ENCODE results near the gene NRCAM.

Gene NRCAM

GRCh38 chr7:108449521-108449920 is 6.7 kb downstream of the NRCAM start:
- POLR2A ChIA-PET = no interaction called here
- TF ChIP-seq ARNT (IDR thresholded peaks at IDR 0.05) (no peak), PKNOX1 (IDR thresholded peaks at IDR 0.05) (peak; percentile 66), SUZ12 (IDR thresholded peaks at IDR 0.05) (no peak), FOXM1 (IDR thresholded peaks at IDR 0.05; ENCODE audit: borderline replicate concordance) (no peak), CTBP1 (IDR thresholded peaks at IDR 0.05; ENCODE audit: borderline replicate concordance) (no peak)
- CTCF ChIA-PET = interaction anchor here (1.2 kb wide), 1 partner anchor 10 kb away, joined by 3 read pairs; no protein-coding TSS in a partner anchor
- no peak for DNase-seq (ENCODE audit: extremely low spot score)

- no peak for TF ChIP-seq ARNT (IDR thresholded peaks at IDR 0.05)
- TF ChIP-seq NFRKB (IDR thresholded peaks at IDR 0.05) = no peak
- no peak for TF ChIP-seq FOXA1 (IDR thresholded peaks at IDR 0.05)
- no peak for TF ChIP-seq BHLHE40 (IDR thresholded peaks at IDR 0.05; ENCODE audit: borderline replicate concordance)
- TF ChIP-seq PKNOX1 (IDR thresholded peaks at IDR 0.05) = no peak
- ChIA-PET CTCF (interaction anchor here (1.2 kb wide), 1 partner anchor 11 kb away, joined by 3 read pairs; no protein-coding TSS in a partner anchor), POLR2A (no interaction called here)
- no peak for DNase-seq (ENCODE audit: extremely low spot score)
These were observed 7.4 kb downstream of the NRCAM start for GRCh38 chr7:108448584-108449505.

- no peak for DNase-seq (ENCODE audit: extremely low spot score)
- ChIA-PET CTCF (no interaction called here), POLR2A (no interaction called here)
- no peak for TF ChIP-seq CTBP1 (IDR thresholded peaks at IDR 0.05; ENCODE audit: borderline replicate concordance)
These were observed 14.1 kb downstream of the NRCAM start for GRCh38 chr7:108442039-108442568.

GRCh38 chr7:108441392-108441955 is 14.8 kb downstream of the NRCAM start:
- CTCF ChIA-PET = interaction anchor here (0.6 to 1.4 kb wide), 3 partner anchors 11 to 79 kb away, joined by 3 to 4 read pairs (median 3); no protein-coding TSS in a partner anchor
- DNase-seq (ENCODE audit: extremely low spot score) = no peak
- TF ChIP-seq FOXM1 (IDR thresholded peaks at IDR 0.05; ENCODE audit: borderline replicate concordance) (no peak), PKNOX1 (IDR thresholded peaks at IDR 0.05) (0 out of 2 replicates have a peak, but pooled peaks have one; percentile 29), SUZ12 (IDR thresholded peaks at IDR 0.05) (no peak)
- POLR2A ChIA-PET = no interaction called here

GRCh38 chr7:108440613-108441012 is 15.6 kb downstream of the NRCAM start:
- TF ChIP-seq ZNF384 (IDR thresholded peaks at IDR 0.05) = no peak
- ChIA-PET POLR2A (no interaction called here), CTCF (interaction anchor here (0.6 to 1.4 kb wide), 3 partner anchors 12 to 78 kb away, joined by 3 to 4 read pairs (median 3); no protein-coding TSS in a partner anchor)
- no peak for DNase-seq (ENCODE audit: extremely low spot score)

GRCh38 chr7:108436906-108437305 is 19.3 kb downstream of the NRCAM start:
- no peak for TF ChIP-seq BHLHE40 (IDR thresholded peaks at IDR 0.05; ENCODE audit: borderline replicate concordance)
- no peak for TF ChIP-seq LEF1 (IDR thresholded peaks at IDR 0.05; ENCODE audit: borderline replicate concordance)
- TF ChIP-seq TARDBP (IDR thresholded peaks at IDR 0.05) = no peak
- TF ChIP-seq NFRKB (IDR thresholded peaks at IDR 0.05) = no peak
- no peak for TF ChIP-seq L3MBTL2 (conservative IDR thresholded peaks at IDR 0.05)
- TF ChIP-seq SP1 (IDR thresholded peaks at IDR 0.05) = no peak

GRCh38 chr7:108434010-108434409 is 22.2 kb downstream of the NRCAM start:
- CTCF ChIA-PET = no interaction called here
- DNase-seq (ENCODE audit: extremely low spot score) = no peak
- POLR2A ChIA-PET = no interaction called here
- TF ChIP-seq HDGF (IDR thresholded peaks at IDR 0.05; ENCODE audit: borderline replicate concordance) = no peak
- no peak for TF ChIP-seq SUZ12 (IDR thresholded peaks at IDR 0.05)
- no peak for TF ChIP-seq L3MBTL2 (conservative IDR thresholded peaks at IDR 0.05)
- TF ChIP-seq NFRKB (IDR thresholded peaks at IDR 0.05) = no peak
- TF ChIP-seq FOXA1 (IDR thresholded peaks at IDR 0.05) = no peak
- no peak for TF ChIP-seq TARDBP (IDR thresholded peaks at IDR 0.05)
- no peak for TF ChIP-seq SP1 (IDR thresholded peaks at IDR 0.05)
- no peak for TF ChIP-seq ELF4 (IDR thresholded peaks at IDR 0.05)
- TF ChIP-seq CTBP1 (IDR thresholded peaks at IDR 0.05; ENCODE audit: borderline replicate concordance) = no peak
- no peak for TF ChIP-seq ARNT (IDR thresholded peaks at IDR 0.05)
- no peak for TF ChIP-seq PKNOX1 (IDR thresholded peaks at IDR 0.05)
- TF ChIP-seq FOXK2 (IDR thresholded peaks at IDR 0.05) = no peak
- no peak for TF ChIP-seq ZNF384 (IDR thresholded peaks at IDR 0.05)
- TF ChIP-seq BHLHE40 (IDR thresholded peaks at IDR 0.05; ENCODE audit: borderline replicate concordance) = no peak
- TF ChIP-seq FOXM1 (IDR thresholded peaks at IDR 0.05; ENCODE audit: borderline replicate concordance) = no peak
- TF ChIP-seq LEF1 (IDR thresholded peaks at IDR 0.05; ENCODE audit: borderline replicate concordance) = no peak

More at GRCh38 chr7:108436906-108437305, 19.3 kb downstream of the NRCAM start:
- no peak for DNase-seq (ENCODE audit: extremely low spot score)
- POLR2A ChIA-PET = no interaction called here
- CTCF ChIA-PET = no interaction called here
